HG02973 (cell line): ENCODE results near the gene KATNAL2.
A peak's percentile ranks its signal among the peaks of the same experiment; 100 is the strongest.

Experiments used
- ATAC-seq: cut with Tn5 transposase; IDR thresholded peaks from one replicate; pipeline ENCODE4 v1.9.1; 2021; ENCODE audit warnings: moderate library complexity; ENCODE audit not compliant: unreplicated experiment

Gene KATNAL2

GRCh38 chr18:47108998-47109405, 191.6 kb downstream of the KATNAL2 start:
- ATAC-seq, result no peak

GRCh38 chr18:47109720-47110119, 192.3 kb downstream of the KATNAL2 start:
- ATAC-seq, result no peak

- ATAC-seq, result no peak
These were observed 193.3 kb downstream of the KATNAL2 start for GRCh38 chr18:47110492-47111274.

- no peak for ATAC-seq
These were observed 196.6 kb downstream of the KATNAL2 start for GRCh38 chr18:47113796-47114540.

- no peak for ATAC-seq
These were observed 197.8 kb downstream of the KATNAL2 start for GRCh38 chr18:47115205-47115604.

- ATAC-seq, result no peak
These were observed 201.6 kb downstream of the KATNAL2 start for GRCh38 chr18:47118981-47119380.

GRCh38 chr18:47120428-47120827, 203.0 kb downstream of the KATNAL2 start:
- peak; percentile 95 for ATAC-seq

- no peak for ATAC-seq
These were observed 203.7 kb downstream of the KATNAL2 start for GRCh38 chr18:47121146-47121545.

GRCh38 chr18:47141289-47141688, 223.9 kb downstream of the KATNAL2 start:
- ATAC-seq, result no peak

GRCh38 chr18:47143153-47143552, 225.8 kb downstream of the KATNAL2 start:
- no peak for ATAC-seq

- ATAC-seq, result no peak
These were observed 226.6 kb downstream of the KATNAL2 start for GRCh38 chr18:47143899-47144485.

- no peak for ATAC-seq
These were observed 228.8 kb downstream of the KATNAL2 start for GRCh38 chr18:47146206-47146605.

- no peak for ATAC-seq
These were observed 232.1 kb downstream of the KATNAL2 start for GRCh38 chr18:47149457-47150028.

GRCh38 chr18:47150029-47150823, 232.8 kb downstream of the KATNAL2 start, which contains the start of gene HDHD2:
TSS of gene HDHD2 (minus strand) at chr18:47150500. CDS start at chr18:47136439, 14,061 bp downstream.
- ATAC-seq, result peak; percentile 79

- ATAC-seq, result peak; percentile 2
These were observed 233.5 kb downstream of the KATNAL2 start for GRCh38 chr18:47150824-47151366.

- no peak for ATAC-seq
These were observed 234.0 kb downstream of the KATNAL2 start for GRCh38 chr18:47151439-47151838.
